ENCODE data around the gene ALDH7A1.

GRCh38 chr5:126575644-126576043 lies 19.4 kb downstream of the ALDH7A1 start:
- no peak for TF ChIP-seq CTCF (IDR thresholded peaks at IDR 0.05)
- no peak for TF ChIP-seq KAT7 (CRISPR knock-in tag; IDR thresholded peaks at IDR 0.05; ENCODE audit: borderline replicate concordance)
- no peak for TF ChIP-seq TCF7 (CRISPR knock-in tag; IDR thresholded peaks at IDR 0.05; ENCODE audit: low read depth)
- TF ChIP-seq ZNF512 (CRISPR knock-in tag; IDR thresholded peaks at IDR 0.05; ENCODE audit: borderline replicate concordance): no peak
- TF ChIP-seq ZNF671 (CRISPR knock-in tag; IDR thresholded peaks at IDR 0.05): no peak
- TF ChIP-seq NFYB (CRISPR knock-in tag; conservative IDR thresholded peaks at IDR 0.05; ENCODE audit: low read depth): no peak

Data from WTC11 (cell line).